Tibial nerve (tissue), 4 donors: Measurements from ENCODE around the gene TMEM61. TPM values are rescaled to one million over a fixed set of nuclear protein-coding genes. Genes with fewer than 3 reads are reported as not detected.

Experiments used
- DNase-seq, 2 donors: peaks; one replicate each; pipeline ENCODE4 v3.0.0-alpha.2; 2019; ENCODE audit warnings: low spot score in 2 of 2
- H3K27ac ChIP-seq, 4 donors: fragments of 200-600 bp; sonication (generic) in 3 of 4; one replicate each; pipeline ENCODE4 v1.5.1; 2017 to 2019; ENCODE audit warnings: mild to moderate bottlenecking in 1 of 4
- H3K27me3 ChIP-seq, 2 donors: fragments of 200-600 bp; sonication (generic) in 1 of 2; one replicate each; pipeline versions ENCODE4 v1.5.1 to v1.6.0; 2017 to 2019
- H3K36me3 ChIP-seq, 3 donors: fragments of 200-600 bp; sonication (generic); one replicate each; pipeline ENCODE4 v1.5.1; 2018 to 2019
- H3K4me1 ChIP-seq, 4 donors: fragments of 200-600 bp; sonication (generic) in 3 of 4; one replicate each; pipeline ENCODE4 v1.5.1; 2017 to 2019
- H3K4me3 ChIP-seq, 4 donors: fragments of 200-600 bp; sonication (generic) in 3 of 4; one replicate each; pipeline ENCODE4 v1.5.1; 2017 to 2019; ENCODE audit warnings: mild to moderate bottlenecking in 1 of 4, moderate library complexity in 1 of 4
- H3K9me3 ChIP-seq, 4 donors: fragments of 200-600 bp; sonication (generic) in 3 of 4; one replicate each; pipeline ENCODE4 v1.5.1; 2017 to 2019
- EP300 ChIP-seq, 2 donors: sonication (generic); formaldehyde crosslinking; IDR thresholded peaks; one replicate each; pipeline ENCODE4 v1.6.1; 2017; ENCODE audit warnings: antibody characterized with exemption in 2 of 2, mild to moderate bottlenecking in 1 of 2
- POLR2A ChIP-seq, 2 donors: fragments of 450-650 bp; IDR thresholded peaks; one replicate each; pipeline ENCODE4 v1.6.1; 2017; ENCODE audit warnings: antibody characterized with exemption in 2 of 2, mild to moderate bottlenecking in 2 of 2, moderate library complexity in 2 of 2
- WGBS, 2 donors: methylation state at CpG; one replicate each; pipeline ENCODE4 v1.1.5; 2018; 5-methylcytosine and 5-hydroxymethylcytosine counted together
- total RNA-seq, 4 donors: library from RNA; depleted of rRNA; stranded (reverse); fragments of >200 nt; gene quantifications; one replicate each; pipeline ENCODE4 v1.1.0, GENCODE V29; 2016
- TF ChIP-seq, protein P1 (sequence below), 5 experiments: fragments of 200-600 bp in 3 of 5; fragments of 450-650 bp in 2 of 5; sonication (generic) in 3 of 5; IDR thresholded peaks; one replicate each; pipeline ENCODE4 v1.5.1; 2016 to 2019; ENCODE audit warnings: antibody characterized with exemption in 5 of 5, mild to moderate bottlenecking in 3 of 5, moderate library complexity in 2 of 5

TMEM61 gene
- total RNA-seq, 4 donors from 2014 or later, result 0.84 TPM; not detected in 3

DNA sequence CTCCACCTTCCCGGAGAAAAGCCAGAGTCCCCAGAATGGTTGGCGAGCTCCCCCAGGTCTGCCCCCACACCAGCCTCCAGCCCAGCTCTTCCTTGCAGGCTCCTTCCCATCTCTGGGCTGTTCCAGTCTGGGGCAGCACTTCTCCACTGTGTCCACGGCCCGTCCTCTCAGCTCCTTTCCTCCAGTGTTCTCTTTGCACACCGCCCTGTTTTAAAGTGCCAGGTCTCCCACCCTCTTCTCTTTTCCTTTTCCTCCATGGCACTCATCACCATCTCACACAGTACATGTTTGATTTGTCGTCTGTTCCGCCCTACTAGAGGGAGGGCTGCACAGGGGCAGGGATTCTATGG lies 52.8 kb downstream of the TMEM61 start:
- Histone ChIP-seq H3K36me3 (no peaks in the 10 kb centered on the region), H3K4me1 (no peaks in the 10 kb centered on the region), H3K27ac (no peak overlapping the region), H3K9me3 (no peaks in the 10 kb centered on the region), H3K4me3 (no peak overlapping the region), H3K27me3 (peaks cover 0 to 33% of the 10 kb centered on the region in 2 donors)
- WGBS, 2 donors, result 72 to 79% methylated on average over 7 of the region's 7 CpGs
- no peak for TF ChIP-seq EP300 (IDR thresholded peaks at IDR 0.05)
- TF ChIP-seq, protein P1, sequence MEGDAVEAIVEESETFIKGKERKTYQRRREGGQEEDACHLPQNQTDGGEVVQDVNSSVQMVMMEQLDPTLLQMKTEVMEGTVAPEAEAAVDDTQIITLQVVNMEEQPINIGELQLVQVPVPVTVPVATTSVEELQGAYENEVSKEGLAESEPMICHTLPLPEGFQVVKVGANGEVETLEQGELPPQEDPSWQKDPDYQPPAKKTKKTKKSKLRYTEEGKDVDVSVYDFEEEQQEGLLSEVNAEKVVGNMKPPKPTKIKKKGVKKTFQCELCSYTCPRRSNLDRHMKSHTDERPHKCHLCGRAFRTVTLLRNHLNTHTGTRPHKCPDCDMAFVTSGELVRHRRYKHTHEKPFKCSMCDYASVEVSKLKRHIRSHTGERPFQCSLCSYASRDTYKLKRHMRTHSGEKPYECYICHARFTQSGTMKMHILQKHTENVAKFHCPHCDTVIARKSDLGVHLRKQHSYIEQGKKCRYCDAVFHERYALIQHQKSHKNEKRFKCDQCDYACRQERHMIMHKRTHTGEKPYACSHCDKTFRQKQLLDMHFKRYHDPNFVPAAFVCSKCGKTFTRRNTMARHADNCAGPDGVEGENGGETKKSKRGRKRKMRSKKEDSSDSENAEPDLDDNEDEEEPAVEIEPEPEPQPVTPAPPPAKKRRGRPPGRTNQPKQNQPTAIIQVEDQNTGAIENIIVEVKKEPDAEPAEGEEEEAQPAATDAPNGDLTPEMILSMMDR (IDR thresholded peaks at IDR 0.05), result no peak
- no peak for TF ChIP-seq POLR2A (IDR thresholded peaks at IDR 0.05)
- DNase-seq, result no peak

DNA sequence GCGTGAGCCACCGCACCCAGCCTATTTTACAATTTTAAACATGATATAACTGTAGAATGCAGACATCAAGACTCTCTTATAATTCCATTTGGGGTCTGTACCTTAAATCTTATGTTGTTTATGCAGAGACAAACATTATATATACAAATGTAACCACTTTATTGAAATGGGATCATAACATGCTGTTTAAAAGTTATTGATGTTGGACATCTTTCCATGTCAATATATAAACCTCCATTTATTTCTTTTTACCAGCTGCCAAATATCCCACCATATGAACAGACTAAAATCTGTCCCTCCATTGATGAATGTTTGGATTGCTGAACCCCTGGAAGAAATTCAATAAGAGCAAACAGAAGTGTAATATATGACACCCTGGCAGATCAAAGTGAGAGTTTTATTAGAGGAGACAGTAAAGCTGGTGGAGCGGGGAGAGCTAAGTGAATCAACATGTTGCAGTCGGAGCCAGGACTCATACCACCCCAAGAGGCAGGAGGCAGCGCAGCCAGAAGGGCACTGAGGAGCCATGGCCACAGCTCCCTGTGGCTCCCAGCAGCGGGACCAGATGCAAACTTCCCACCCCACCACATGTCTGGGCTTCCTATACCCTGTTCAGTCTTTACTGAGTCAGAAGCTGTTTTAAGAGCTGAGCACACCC lies 54.2 kb downstream of the TMEM61 start:
- TF ChIP-seq, protein P1 (IDR thresholded peaks at IDR 0.05), result no peak
- H3K9me3 ChIP-seq, result no peaks in the 10 kb centered on the region
- H3K27me3 ChIP-seq, result peaks cover 0 to 46% of the 10 kb centered on the region in 2 donors
- no peak overlapping the region for H3K4me3 ChIP-seq
- H3K4me1 ChIP-seq, result peaks cover 0 to 12% (median 0%) of the 10 kb centered on the region in 4 donors
- no peak for DNase-seq
- no peak overlapping the region for H3K27ac ChIP-seq
- WGBS, 2 donors, result 75 to 81% methylated on average over 6 of the region's 6 CpGs
- no peaks in the 10 kb centered on the region for H3K36me3 ChIP-seq

DNA sequence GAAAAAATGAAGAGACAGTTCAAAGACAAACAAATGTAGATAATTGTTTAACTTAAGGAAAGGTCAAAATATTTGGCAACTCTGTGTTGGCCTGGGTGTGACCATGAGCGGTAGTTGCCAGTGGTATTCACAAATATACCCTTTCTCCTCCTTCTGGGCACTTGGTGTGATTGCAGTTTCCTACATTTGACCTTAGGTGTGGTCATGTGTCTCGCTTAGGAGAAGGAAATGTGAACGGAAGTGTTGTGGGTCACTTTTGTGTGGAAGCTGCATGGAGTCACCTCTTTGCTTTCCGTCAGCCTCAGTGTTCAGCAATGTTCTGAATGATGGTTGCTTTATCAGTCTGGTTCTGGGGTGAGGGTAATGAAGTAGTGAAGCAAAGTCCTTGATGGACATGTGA lies 55.5 kb downstream of the TMEM61 start:
- Histone ChIP-seq H3K4me1 (peaks cover 0 to 17% (median 0%) of the 10 kb centered on the region in 4 donors), H3K27me3 (peaks cover 0 to 59% of the 10 kb centered on the region in 2 donors), H3K9me3 (no peaks in the 10 kb centered on the region), H3K27ac (no peak overlapping the region), H3K4me3 (no peak overlapping the region), H3K36me3 (no peaks in the 10 kb centered on the region)
- DNase-seq, result no peak
- TF ChIP-seq, protein P1 (IDR thresholded peaks at IDR 0.05), result no peak
- TF ChIP-seq POLR2A (IDR thresholded peaks at IDR 0.05), result no peak
- TF ChIP-seq EP300 (IDR thresholded peaks at IDR 0.05), result no peak
- 58 to 62% methylated on average over 4 of the region's 4 CpGs for WGBS, 2 donors

DNA sequence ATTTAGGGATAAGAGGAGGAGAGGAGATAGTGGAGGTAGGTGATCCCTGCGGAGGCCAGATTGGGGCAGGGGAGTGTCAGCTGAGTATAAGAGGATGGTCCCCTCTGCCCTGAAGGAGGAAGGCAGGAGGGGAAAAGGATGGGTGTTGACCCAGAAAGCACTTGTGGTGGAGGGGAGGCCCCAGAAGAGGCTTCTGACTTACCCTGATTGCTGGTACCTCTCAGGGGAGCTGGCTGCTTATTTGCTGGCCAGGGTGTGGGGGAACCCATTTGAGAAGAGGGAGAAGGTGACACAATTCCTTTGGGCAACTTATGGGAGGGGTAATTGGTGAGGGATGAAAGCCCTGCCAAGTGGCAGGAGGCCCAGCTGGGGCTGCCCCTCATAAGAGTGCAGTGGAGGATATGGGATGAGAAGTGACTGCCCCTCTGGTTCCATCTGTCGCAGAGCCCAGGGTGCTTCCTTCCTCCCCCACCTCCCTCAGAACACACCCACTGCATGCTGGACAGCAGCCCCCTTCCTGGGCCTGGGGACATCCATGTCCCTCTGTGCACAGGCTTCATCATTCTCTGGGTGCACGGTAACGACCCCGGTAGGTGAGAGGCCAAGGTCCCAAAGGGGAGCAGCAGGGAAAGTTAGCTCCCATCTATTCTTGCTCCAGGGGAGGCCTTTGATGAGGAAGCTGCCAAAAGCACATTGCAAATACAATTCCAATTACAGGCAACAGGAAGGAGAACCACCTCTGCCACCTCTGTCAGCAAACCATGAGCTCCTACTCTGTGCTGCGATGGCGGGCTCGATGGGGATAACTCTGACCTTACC lies 57.5 kb downstream of the TMEM61 start:
- DNase-seq, result no peak
- Histone ChIP-seq H3K4me3 (no peak overlapping the region), H3K27me3 (peaks cover 0 to 73% of the 10 kb centered on the region in 2 donors), H3K4me1 (peaks cover 0 to 17% (median 0%) of the 10 kb centered on the region in 4 donors), H3K36me3 (no peaks in the 10 kb centered on the region), H3K9me3 (no peaks in the 10 kb centered on the region), H3K27ac (no peak overlapping the region)
- WGBS, 2 donors, result 79% methylated on average over 8 of the region's 8 CpGs
- TF ChIP-seq, protein P1 (IDR thresholded peaks at IDR 0.05), result no peak
- TF ChIP-seq EP300 (IDR thresholded peaks at IDR 0.05), result no peak
- no peak for TF ChIP-seq POLR2A (IDR thresholded peaks at IDR 0.05)

DNA sequence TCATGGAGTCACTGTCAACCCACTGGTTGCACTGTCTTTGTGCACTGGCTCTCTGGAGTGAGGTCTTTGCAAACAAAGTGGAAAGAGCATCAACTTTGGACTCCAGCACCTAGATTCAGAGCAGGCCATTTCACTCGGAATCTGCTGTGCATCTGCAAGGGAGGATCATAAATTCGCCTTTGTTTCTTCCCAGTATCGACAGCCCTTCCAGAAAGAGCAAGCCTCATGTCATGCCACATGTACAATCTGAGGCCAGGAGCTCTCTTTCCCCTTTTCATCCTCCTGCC lies 58.1 kb downstream of the TMEM61 start:
- peaks cover 0 to 17% (median 0%) of the 10 kb centered on the region in 4 donors for H3K4me1 ChIP-seq
- H3K9me3 ChIP-seq, result no peaks in the 10 kb centered on the region
- H3K27ac ChIP-seq, result no peak overlapping the region
- no peak overlapping the region for H3K4me3 ChIP-seq
- 77% methylated on average over 3 of the region's 3 CpGs for WGBS, 2 donors
- H3K27me3 ChIP-seq, result peaks cover 0 to 71% of the 10 kb centered on the region in 2 donors
- DNase-seq, result no peak
- TF ChIP-seq EP300 (IDR thresholded peaks at IDR 0.05) (no peak), POLR2A (IDR thresholded peaks at IDR 0.05) (no peak)
- TF ChIP-seq, protein P1 (IDR thresholded peaks at IDR 0.05), result no peak
- no peaks in the 10 kb centered on the region for H3K36me3 ChIP-seq
